ENCODE data around the gene HECTD4.

DNA sequence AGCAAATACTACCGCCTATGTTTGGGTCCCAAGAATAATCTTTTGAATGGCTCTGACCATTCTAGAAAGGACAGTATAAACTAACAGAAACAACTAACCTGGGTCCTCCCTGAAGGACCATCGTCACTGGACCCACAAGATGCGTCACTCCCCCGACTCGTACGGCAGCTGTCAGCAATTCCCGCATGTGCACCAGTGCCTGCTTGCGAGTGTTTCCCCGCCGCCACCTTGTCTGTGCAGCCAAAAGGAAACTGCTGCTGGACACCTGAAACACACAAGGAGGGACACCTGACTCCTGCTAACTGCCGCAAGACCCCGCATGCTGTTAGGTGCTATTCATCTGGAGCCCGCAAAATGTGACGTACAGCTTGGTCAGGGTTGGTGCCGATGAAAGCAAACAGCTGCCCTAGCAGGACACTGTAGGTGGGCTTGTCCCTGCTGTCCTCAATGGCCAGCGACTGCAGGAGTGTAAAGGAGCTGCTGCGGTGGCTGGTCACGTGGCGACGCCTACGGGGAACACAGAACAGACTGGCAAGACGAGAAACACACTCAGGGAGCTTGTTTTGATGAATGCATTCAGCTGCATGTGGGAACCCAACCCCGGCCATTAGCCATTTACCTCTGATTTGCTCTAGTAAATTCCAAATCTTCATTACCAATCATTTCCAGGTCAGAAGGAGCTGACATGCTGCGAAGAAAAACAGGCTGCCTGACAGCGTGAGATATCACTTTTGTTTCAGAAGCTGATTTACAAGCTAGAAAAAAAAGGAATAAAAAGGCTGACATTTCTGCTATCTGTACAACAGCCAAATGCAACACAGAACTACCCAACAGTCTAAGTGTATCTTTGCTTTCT lies 138.7 kb downstream of the HECTD4 start:
- TF ChIP-seq, protein P1, sequence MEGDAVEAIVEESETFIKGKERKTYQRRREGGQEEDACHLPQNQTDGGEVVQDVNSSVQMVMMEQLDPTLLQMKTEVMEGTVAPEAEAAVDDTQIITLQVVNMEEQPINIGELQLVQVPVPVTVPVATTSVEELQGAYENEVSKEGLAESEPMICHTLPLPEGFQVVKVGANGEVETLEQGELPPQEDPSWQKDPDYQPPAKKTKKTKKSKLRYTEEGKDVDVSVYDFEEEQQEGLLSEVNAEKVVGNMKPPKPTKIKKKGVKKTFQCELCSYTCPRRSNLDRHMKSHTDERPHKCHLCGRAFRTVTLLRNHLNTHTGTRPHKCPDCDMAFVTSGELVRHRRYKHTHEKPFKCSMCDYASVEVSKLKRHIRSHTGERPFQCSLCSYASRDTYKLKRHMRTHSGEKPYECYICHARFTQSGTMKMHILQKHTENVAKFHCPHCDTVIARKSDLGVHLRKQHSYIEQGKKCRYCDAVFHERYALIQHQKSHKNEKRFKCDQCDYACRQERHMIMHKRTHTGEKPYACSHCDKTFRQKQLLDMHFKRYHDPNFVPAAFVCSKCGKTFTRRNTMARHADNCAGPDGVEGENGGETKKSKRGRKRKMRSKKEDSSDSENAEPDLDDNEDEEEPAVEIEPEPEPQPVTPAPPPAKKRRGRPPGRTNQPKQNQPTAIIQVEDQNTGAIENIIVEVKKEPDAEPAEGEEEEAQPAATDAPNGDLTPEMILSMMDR (conservative IDR thresholded peaks at IDR 0.05; ENCODE audit: low read length): no peak
- no peak for TF ChIP-seq EZH2phosphoT487 (IDR thresholded peaks at IDR 0.05; ENCODE audit: borderline replicate concordance, low read depth, low read length)
